Adrenal gland (tissue), 12 donors: ENCODE results near the gene HSPA4L. TPM values are rescaled to one million over a fixed set of nuclear protein-coding genes. Genes with fewer than 3 reads are reported as not detected.

ENCODE experiments used
- DNase-seq, 7 donors: peaks; one replicate each; pipeline ENCODE4 v3.0.0-alpha.2; 2019 to 2020
- H3K27ac ChIP-seq, 5 donors: fragments of 200-600 bp; sonication (generic) in 4 of 5; 1 replicate in 3 of 5; 2 replicates in 2 of 5; pipeline versions ENCODE4 v1.5.1 to v1.8.0; 2016 to 2020; ENCODE audit warnings: mild to moderate bottlenecking in 1 of 5
- H3K27me3 ChIP-seq: fragments of 200-600 bp; 2 replicates; pipeline ENCODE4 v1.8.0; 2021
- H3K36me3 ChIP-seq, 2 donors: fragments of 200-600 bp; replicated peaks in 1 of 2; 1 replicate in 1 of 2; 2 replicates in 1 of 2; pipeline versions ENCODE4 v1.5.1 to v1.8.0; 2018 to 2022
- H3K4me1 ChIP-seq, 2 donors: fragments of 200-600 bp; replicated peaks in 1 of 2; 1 replicate in 1 of 2; 2 replicates in 1 of 2; pipeline versions ENCODE4 v1.5.1 to v1.8.0; 2018 to 2021
- H3K4me3 ChIP-seq, 4 donors: fragments of 200-600 bp; sonication (generic) in 3 of 4; one replicate each; pipeline ENCODE4 v1.5.1; 2016 to 2018
- H3K9me3 ChIP-seq, 3 donors: fragments of 200-600 bp; sonication (generic) in 1 of 3; replicated peaks in 1 of 3; 1 replicate in 2 of 3; 2 replicates in 1 of 3; pipeline versions ENCODE4 v1.5.1 to v1.8.0; 2016 to 2021
- POLR2A ChIP-seq, 2 donors: fragments of 450-650 bp; IDR thresholded peaks; one replicate each; pipeline ENCODE4 v1.6.1; 2017; ENCODE audit warnings: antibody characterized with exemption in 2 of 2, mild to moderate bottlenecking in 2 of 2, moderate library complexity in 1 of 2
- WGBS, 4 donors: extraction: QIAGEN DNeasy Blood & Tissue Kit in 2 of 4; methylation state at CpG; one replicate each; pipeline versions ENCODE4 v1.1.5 to v1.1.7; 2013 to 2017; 5-methylcytosine and 5-hydroxymethylcytosine counted together
- intact Hi-C, 2 donors: fragments of 100-400 bp; cut with DNase I; formaldehyde crosslinking; loops; one replicate each; pipeline versions ENCODE4 v1.14.1 to v1.15.0; 2022 to 2023
- polyA plus RNA-seq, 3 donors: library from polyadenylated mRNA; stranded (reverse); fragments of 200-250 nt in 2 of 3; fragments of 350-450 nt in 1 of 3; fragmentation: Illumina TruSeq in 1 of 3; extraction: RNeasy Lipid Tissue Mini Kit (QIAGEN cat#74804) in 1 of 3; gene quantifications; one replicate each; pipeline ENCODE4 v1.2.3, GENCODE V29; 2013 to 2014
- total RNA-seq, 9 donors: library from RNA; depleted of rRNA in 4 of 9; stranded (reverse); fragments of >200 nt in 4 of 9; fragments of 120-200 nt in 1 of 9; fragmentation: NEBNext Ultra II Directional in 1 of 9; extraction: Animal tissue kit (Norgen Biotek cat#: 25700) in 1 of 9; gene quantifications; one replicate each; pipeline versions ENCODE4 v1.1.0 to v1.2.4, GENCODE V29; 2013 to 2023
- TF ChIP-seq, protein P1 (sequence below), 6 experiments: fragments of 450-650 bp in 4 of 6; fragments of 200-600 bp in 2 of 6; sonication (generic) in 1 of 6; IDR thresholded peaks; 1 replicate in 5 of 6; 2 replicates in 1 of 6; pipeline versions ENCODE4 v1.5.1 to v1.8.0; 2016 to 2021; ENCODE audit warnings: antibody characterized with exemption in 6 of 6, mild to moderate bottlenecking in 2 of 6, moderate library complexity in 1 of 6
- donor health status: healthy with polysubstance abuse.
- donor health status: Bipolar disorder and iron deficiency.
- donor health status: DM: yes; HTN: yes; CAD: no.
- donor health status: DM: no; HTN: no; CAD: no.
- donor health status: DM: no; HTN: no; CAD: no.
- donor health status: DM: yes; HTN: yes; CAD: no.

The HSPA4L gene
- total and polyA plus RNA-seq, 12 donors = 3.5 to 73.5 (median 22.8) TPM

DNA sequence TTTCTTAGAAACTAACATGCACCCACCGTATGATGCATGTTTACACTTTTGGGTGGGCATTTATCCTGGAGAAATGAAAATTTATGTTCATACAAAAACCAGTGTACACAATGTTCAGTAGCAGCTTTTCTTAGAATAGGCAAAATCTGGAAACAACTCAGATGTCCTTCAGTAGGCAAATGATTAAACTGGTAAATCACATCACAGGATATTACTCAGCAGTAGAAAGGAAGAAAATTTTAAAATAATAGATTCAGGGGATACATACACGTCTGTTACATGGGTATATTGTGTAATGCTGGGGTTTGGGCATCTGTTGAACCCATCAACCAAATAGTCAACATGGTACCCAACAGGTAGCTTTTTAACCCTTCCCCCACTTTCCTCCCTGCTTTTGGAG is 25.2 kb upstream of the HSPA4L start:
- no peak for DNase-seq
- Histone ChIP-seq H3K4me1 (no peaks in the 10 kb centered on the region), H3K27me3 (no peaks in the 10 kb centered on the region), H3K9me3 (no peaks in the 10 kb centered on the region), H3K4me3 (no peak overlapping the region), H3K27ac (no peak overlapping the region), H3K36me3 (no peaks in the 10 kb centered on the region)
- intact Hi-C loops = no loop called here
- TF ChIP-seq, protein P1, sequence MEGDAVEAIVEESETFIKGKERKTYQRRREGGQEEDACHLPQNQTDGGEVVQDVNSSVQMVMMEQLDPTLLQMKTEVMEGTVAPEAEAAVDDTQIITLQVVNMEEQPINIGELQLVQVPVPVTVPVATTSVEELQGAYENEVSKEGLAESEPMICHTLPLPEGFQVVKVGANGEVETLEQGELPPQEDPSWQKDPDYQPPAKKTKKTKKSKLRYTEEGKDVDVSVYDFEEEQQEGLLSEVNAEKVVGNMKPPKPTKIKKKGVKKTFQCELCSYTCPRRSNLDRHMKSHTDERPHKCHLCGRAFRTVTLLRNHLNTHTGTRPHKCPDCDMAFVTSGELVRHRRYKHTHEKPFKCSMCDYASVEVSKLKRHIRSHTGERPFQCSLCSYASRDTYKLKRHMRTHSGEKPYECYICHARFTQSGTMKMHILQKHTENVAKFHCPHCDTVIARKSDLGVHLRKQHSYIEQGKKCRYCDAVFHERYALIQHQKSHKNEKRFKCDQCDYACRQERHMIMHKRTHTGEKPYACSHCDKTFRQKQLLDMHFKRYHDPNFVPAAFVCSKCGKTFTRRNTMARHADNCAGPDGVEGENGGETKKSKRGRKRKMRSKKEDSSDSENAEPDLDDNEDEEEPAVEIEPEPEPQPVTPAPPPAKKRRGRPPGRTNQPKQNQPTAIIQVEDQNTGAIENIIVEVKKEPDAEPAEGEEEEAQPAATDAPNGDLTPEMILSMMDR (IDR thresholded peaks at IDR 0.05) = no peak
- no peak for TF ChIP-seq POLR2A (IDR thresholded peaks at IDR 0.05)
- WGBS, 4 donors = 54 to 64% (median 55%) methylated on average over 2 of the region's 2 CpGs

DNA sequence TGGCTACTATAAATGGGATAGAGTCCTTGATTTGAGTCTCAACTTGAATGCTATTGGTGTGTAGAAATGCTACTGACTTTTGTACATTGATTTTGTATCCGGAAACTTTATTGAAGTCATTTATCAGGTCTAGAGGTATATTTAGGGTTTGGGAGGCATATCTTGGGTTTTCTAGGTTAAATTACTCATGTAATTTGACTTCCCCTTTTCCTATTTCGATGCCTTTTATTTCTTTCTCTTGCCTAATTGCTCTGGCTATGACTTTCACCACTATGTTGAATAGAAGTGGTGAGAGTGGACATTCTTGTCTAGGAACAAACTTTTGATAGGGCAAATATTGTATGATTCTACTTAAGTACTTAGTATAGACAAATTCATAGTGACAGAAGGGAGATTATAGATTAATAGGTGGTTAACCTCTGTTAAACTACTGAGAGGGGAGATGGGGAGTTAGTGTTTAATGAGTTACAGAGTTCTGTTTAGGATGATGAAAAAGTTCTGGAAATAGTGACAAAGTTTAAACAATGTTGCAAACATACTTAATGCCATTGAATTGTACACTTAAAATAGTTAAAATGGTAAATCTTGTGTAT is 22.8 kb upstream of the HSPA4L start:
- H3K4me3 ChIP-seq = no peak overlapping the region
- no peaks in the 10 kb centered on the region for H3K36me3 ChIP-seq
- no peaks in the 10 kb centered on the region for H3K9me3 ChIP-seq
- H3K27ac ChIP-seq = no peak overlapping the region
- no peaks in the 10 kb centered on the region for H3K27me3 ChIP-seq
- no peak for DNase-seq
- WGBS, 4 donors = 63 to 84% (median 74%) methylated on average over 2 of the region's 2 CpGs
- intact Hi-C loops = no loop called here
- H3K4me1 ChIP-seq = no peaks in the 10 kb centered on the region
- TF ChIP-seq, protein P1 (IDR thresholded peaks at IDR 0.05) = no peak
- no peak for TF ChIP-seq POLR2A (IDR thresholded peaks at IDR 0.05)

DNA sequence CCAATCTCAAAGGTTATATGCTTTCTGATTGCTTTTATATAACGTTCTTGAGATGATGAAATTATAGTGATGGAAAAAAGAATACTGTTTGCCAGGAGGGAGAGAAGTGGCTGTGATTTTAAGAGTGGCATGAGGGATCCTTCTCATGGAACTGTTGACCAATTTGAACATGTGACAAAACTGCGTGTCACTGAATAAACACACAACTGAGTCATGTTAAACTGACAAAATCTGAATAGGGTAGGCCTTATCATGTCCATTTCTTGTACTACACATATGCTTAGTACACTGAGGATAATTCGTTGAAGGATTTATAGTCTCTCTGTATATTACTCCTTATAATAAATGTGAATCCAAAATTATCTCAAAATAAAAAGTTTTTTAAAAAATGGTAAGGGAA is 22.2 kb upstream of the HSPA4L start:
- H3K9me3 ChIP-seq = no peaks in the 10 kb centered on the region
- H3K27me3 ChIP-seq = no peaks in the 10 kb centered on the region
- no peak overlapping the region for H3K27ac ChIP-seq
- intact Hi-C loops = no loop called here
- WGBS, 4 donors = 75 to 80% (median 77%) methylated on average over 3 of the region's 3 CpGs
- H3K4me1 ChIP-seq = no peaks in the 10 kb centered on the region
- DNase-seq = no peak
- no peak for TF ChIP-seq POLR2A (IDR thresholded peaks at IDR 0.05)
- TF ChIP-seq, protein P1 (IDR thresholded peaks at IDR 0.05) = no peak
- H3K36me3 ChIP-seq = no peaks in the 10 kb centered on the region
- H3K4me3 ChIP-seq = no peak overlapping the region

DNA sequence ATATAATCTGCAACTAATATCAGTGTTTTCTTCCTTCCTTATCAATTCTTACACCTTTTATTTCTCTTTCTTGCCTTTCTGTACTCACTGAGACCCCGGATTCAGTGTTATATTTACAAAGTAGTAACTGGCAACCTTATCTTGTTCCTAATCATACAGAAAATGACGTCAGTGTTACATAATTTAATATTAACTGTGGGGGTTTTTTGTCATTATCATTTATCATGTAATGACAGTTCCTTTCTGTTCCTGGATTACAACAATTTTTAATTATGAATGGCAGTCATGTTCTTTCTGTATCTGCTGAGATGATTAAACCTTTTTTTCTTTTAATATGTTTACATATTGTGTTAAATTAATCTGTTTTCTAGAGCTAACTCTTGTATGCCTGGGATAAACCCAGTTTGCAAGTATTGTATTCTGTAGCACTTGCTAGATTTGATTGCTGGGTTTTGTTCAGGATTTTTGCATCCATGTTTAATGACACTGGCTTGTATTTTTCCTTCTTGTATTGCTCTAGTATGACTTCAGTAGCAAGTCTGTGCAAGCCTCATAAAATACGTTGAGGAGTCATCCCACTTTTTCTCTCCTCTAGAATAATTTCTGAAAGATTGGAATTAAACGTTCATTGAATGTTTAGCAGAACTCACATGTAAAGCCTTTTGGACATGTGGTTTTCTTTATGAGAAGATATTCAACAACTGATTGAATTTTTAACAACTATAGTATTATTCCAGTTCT is 10.4 kb upstream of the HSPA4L start:
- H3K27ac ChIP-seq = no peak overlapping the region
- TF ChIP-seq POLR2A (IDR thresholded peaks at IDR 0.05) = no peak
- TF ChIP-seq, protein P1 (IDR thresholded peaks at IDR 0.05) = no peak
- DNase-seq = no peak
- H3K36me3 ChIP-seq = no peaks in the 10 kb centered on the region
- H3K4me3 ChIP-seq = no peak overlapping the region
- 56 to 65% (median 58%) methylated on average over 4 of the region's 4 CpGs for WGBS, 4 donors
- no peaks in the 10 kb centered on the region for H3K9me3 ChIP-seq
- intact Hi-C loops = no loop called here
- no peaks in the 10 kb centered on the region for H3K4me1 ChIP-seq
- H3K27me3 ChIP-seq = no peaks in the 10 kb centered on the region
